ENCODE results near the gene ASPSCR1. TPM values are rescaled to one million over a fixed set of nuclear protein-coding genes. Genes with fewer than 3 reads are reported as not detected.
A peak's percentile ranks its signal among the peaks of the same experiment; 100 is the strongest.

Gene ASPSCR1
- total and polyA plus RNA-seq, 2 of the 13 experiments (the other 11 are each of a cell fraction or from before 2014, with no cell fraction given), result 274 to 314 TPM

DNA sequence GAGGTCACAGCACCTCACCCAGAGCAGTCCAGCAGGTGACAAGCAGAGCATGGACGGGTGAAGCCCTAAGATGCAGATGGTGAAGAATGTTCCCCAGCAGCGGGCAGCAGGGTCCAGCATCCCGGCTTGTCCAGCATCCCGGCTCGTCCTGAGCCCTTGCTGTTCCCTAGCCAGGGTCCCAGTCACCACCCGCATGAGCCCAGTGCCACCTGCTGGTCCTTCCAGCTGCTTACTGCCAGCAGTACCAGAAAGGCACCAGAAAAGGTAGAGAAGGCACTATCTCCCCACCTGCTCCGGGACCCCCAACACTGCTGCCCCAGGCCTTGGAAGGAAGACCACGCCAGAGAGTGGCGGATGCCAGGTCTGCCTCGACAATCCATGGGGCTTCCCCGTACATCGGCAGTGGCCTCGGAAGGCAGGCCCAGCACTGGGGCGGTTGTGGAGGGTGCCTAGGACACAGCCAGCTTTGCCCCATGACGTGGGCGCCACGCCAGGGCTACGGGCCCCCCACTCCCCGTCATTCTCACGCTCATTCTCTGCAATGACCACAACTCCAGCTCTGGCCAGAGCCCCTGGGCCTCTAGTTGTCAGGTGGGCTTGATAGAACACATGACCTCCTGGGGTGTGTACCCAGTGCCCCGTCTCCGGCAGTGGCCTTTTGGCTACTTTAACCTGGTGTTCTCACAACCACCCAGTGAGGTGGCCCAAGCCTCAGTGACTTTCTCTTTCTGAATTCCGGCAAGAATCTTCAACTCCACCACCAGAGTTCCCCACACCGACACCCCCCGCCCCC, 43.9 kb downstream of the ASPSCR1 start (continued):
- TF ChIP-seq, protein P1, sequence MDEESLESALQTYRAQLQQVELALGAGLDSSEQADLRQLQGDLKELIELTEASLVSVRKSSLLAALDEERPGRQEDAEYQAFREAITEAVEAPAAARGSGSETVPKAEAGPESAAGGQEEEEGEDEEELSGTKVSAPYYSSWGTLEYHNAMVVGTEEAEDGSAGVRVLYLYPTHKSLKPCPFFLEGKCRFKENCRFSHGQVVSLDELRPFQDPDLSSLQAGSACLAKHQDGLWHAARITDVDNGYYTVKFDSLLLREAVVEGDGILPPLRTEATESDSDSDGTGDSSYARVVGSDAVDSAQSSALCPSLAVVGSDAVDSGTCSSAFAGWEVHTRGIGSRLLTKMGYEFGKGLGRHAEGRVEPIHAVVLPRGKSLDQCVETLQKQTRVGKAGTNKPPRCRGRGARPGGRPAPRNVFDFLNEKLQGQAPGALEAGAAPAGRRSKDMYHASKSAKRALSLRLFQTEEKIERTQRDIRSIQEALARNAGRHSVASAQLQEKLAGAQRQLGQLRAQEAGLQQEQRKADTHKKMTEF (CRISPR knock-in tag; IDR thresholded peaks at IDR 0.05), result peak; percentile 85; the same call in 1 of the 2 replicates
- TF ChIP-seq RARA (CRISPR knock-in tag; IDR thresholded peaks at IDR 0.05) (peak; percentile 14; the same call in 1 of the 2 replicates), ZNF224 (CRISPR knock-in tag; IDR thresholded peaks at IDR 0.05) (0 out of 2 replicates have a peak, but pooled peaks have one; percentile 13), MIER2 (CRISPR knock-in tag; IDR thresholded peaks at IDR 0.05) (no peak; the same call in 1 of the 2 replicates), ZNF33A (CRISPR knock-in tag; IDR thresholded peaks at IDR 0.05; ENCODE audit: borderline replicate concordance) (no peak), TAF1 (CRISPR knock-in tag; IDR thresholded peaks at IDR 0.05) (peak; percentile 63; the same call in 1 of the 2 replicates), TP53 (CRISPR knock-in tag; conservative IDR thresholded peaks at IDR 0.05) (peak; percentile 73; the same call in 1 of the 2 replicates), POGK (CRISPR knock-in tag; conservative IDR thresholded peaks at IDR 0.05) (peak; percentile 74; the same call in 1 of the 2 replicates), ZFY (CRISPR knock-in tag; IDR thresholded peaks at IDR 0.05) (no peak), ZFAT (CRISPR knock-in tag; conservative IDR thresholded peaks at IDR 0.05) (0 out of 2 replicates have a peak, but pooled peaks have one; percentile 53), HMGA1 (CRISPR knock-in tag; conservative IDR thresholded peaks at IDR 0.05) (no peak), GMEB1 (CRISPR knock-in tag; IDR thresholded peaks at IDR 0.05; ENCODE audit: borderline replicate concordance) (peak; percentile 32; the same call in 1 of the 2 replicates), MXI1 (IDR thresholded peaks at IDR 0.05; ENCODE audit: borderline replicate concordance, low read depth, low read length) (peak; percentile 51; the same call in 1 of the 3 replicates), NFATC3 (CRISPR knock-in tag; IDR thresholded peaks at IDR 0.05) (no peak; the same call in 1 of the 2 replicates), CSRNP2 (CRISPR knock-in tag; conservative IDR thresholded peaks at IDR 0.05; ENCODE audit: low read depth) (no peak)
- TF ChIP-seq, protein P2, sequence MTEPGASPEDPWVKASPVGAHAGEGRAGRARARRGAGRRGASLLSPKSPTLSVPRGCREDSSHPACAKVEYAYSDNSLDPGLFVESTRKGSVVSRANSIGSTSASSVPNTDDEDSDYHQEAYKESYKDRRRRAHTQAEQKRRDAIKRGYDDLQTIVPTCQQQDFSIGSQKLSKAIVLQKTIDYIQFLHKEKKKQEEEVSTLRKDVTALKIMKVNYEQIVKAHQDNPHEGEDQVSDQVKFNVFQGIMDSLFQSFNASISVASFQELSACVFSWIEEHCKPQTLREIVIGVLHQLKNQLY (CRISPR knock-in tag; IDR thresholded peaks at IDR 0.05), result 0 out of 2 replicates have a peak, but pooled peaks have one; percentile 20
- TF ChIP-seq, protein P3, sequence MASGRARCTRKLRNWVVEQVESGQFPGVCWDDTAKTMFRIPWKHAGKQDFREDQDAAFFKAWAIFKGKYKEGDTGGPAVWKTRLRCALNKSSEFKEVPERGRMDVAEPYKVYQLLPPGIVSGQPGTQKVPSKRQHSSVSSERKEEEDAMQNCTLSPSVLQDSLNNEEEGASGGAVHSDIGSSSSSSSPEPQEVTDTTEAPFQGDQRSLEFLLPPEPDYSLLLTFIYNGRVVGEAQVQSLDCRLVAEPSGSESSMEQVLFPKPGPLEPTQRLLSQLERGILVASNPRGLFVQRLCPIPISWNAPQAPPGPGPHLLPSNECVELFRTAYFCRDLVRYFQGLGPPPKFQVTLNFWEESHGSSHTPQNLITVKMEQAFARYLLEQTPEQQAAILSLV (CRISPR knock-in tag; IDR thresholded peaks at IDR 0.05; ENCODE audit: borderline replicate concordance), result no peak
- TF ChIP-seq, protein P4, sequence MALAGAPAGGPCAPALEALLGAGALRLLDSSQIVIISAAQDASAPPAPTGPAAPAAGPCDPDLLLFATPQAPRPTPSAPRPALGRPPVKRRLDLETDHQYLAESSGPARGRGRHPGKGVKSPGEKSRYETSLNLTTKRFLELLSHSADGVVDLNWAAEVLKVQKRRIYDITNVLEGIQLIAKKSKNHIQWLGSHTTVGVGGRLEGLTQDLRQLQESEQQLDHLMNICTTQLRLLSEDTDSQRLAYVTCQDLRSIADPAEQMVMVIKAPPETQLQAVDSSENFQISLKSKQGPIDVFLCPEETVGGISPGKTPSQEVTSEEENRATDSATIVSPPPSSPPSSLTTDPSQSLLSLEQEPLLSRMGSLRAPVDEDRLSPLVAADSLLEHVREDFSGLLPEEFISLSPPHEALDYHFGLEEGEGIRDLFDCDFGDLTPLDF (CRISPR knock-in tag; IDR thresholded peaks at IDR 0.05), result peak; percentile 52; the same call in 1 of the 2 replicates
